Natural killer cell (primary cell): Measurements from ENCODE around the gene MRPS33. TPM values are rescaled to one million over a fixed set of nuclear protein-coding genes. Genes with fewer than 3 reads are reported as not detected.
A peak's percentile ranks its signal among the peaks of the same experiment; 100 is the strongest.
"Not testable (repeated sequence)": the region's sequence is repeated elsewhere in the genome, so short reads cannot be mapped to it uniquely, and the experiment has no call there.

ENCODE experiments used
- ATAC-seq, 3 donors: fragments of 150-1000 bp in 2 of 3; fragments of 200-7000 bp in 1 of 3; cut with Tn5 transposase; 1 replicate in 1 of 3; 2 replicates in 2 of 3; pipeline ENCODE4 v1.10.0; 2021; ENCODE audit warnings: mild to moderate bottlenecking in 2 of 3, moderate library complexity in 2 of 3
- DNase-seq, 2 donors: peaks; one replicate each; pipeline versions ENCODE4 v3.0.0 to v3.0.0-alpha.2; 2013 to 2021; ENCODE audit warnings: mixed read lengths in 1 of 2
- H3K27ac ChIP-seq: one replicate; pipeline ENCODE4 v1.5.1; 2013; ENCODE audit warnings: mild to moderate bottlenecking, low read length
- H3K27me3 ChIP-seq: one replicate; pipeline ENCODE4 v1.6.1; 2013; ENCODE audit warnings: low read length; ENCODE audit not compliant: control insufficient read depth, insufficient read depth
- H3K36me3 ChIP-seq: one replicate; pipeline ENCODE4 v1.6.1; 2013; ENCODE audit warnings: low read length; ENCODE audit not compliant: control insufficient read depth, insufficient read depth
- H3K4me1 ChIP-seq: one replicate; pipeline ENCODE4 v1.6.1; 2013; ENCODE audit warnings: low read length; ENCODE audit not compliant: control insufficient read depth, insufficient read depth
- H3K4me3 ChIP-seq: one replicate; pipeline ENCODE4 v1.5.1; 2013; ENCODE audit warnings: low read length
- H3K9me3 ChIP-seq: one replicate; pipeline ENCODE4 v1.6.1; 2013; ENCODE audit warnings: low read length; ENCODE audit not compliant: control insufficient read depth, insufficient read depth
- H3K27ac Mint-ChIP-seq, 2 donors: one replicate each; pipeline ENCODE4 v1.8.0; 2022; ENCODE audit warnings: mild to moderate bottlenecking in 2 of 2, mixed read lengths in 2 of 2, moderate library complexity in 1 of 2
- H3K27me3 Mint-ChIP-seq, 2 donors: one replicate each; pipeline ENCODE4 v1.8.0; 2022; ENCODE audit warnings: low read depth in 2 of 2, mixed read lengths in 2 of 2
- H3K36me3 Mint-ChIP-seq: one replicate; pipeline ENCODE4 v1.8.0; 2022; ENCODE audit warnings: mixed read lengths
- H3K4me1 Mint-ChIP-seq, 2 donors: one replicate each; pipeline ENCODE4 v1.8.0; 2022; ENCODE audit warnings: mixed read lengths in 2 of 2
- H3K4me3 Mint-ChIP-seq: one replicate; pipeline ENCODE4 v1.8.0; 2022; ENCODE audit warnings: mild to moderate bottlenecking, moderate library complexity, mixed read lengths
- H3K9me3 Mint-ChIP-seq, 2 donors: one replicate each; pipeline ENCODE4 v1.8.0; 2022; ENCODE audit warnings: mixed read lengths in 2 of 2
- WGBS: methylation state at CpG from one replicate; pipeline ENCODE4 v1.1.7; 2013; ENCODE audit warnings: missing lambda C conversion rate; ENCODE audit not compliant: insufficient coverage; 5-methylcytosine and 5-hydroxymethylcytosine counted together
- intact Hi-C: fragments of 100-400 bp; cut with micrococcal nuclease; formaldehyde crosslinking; loops from one replicate; pipeline ENCODE4 v1.14.2; 2022
- total RNA-seq, 4 donors: library from RNA; stranded (reverse); fragments of 120-200 nt in 1 of 4; gene quantifications; one replicate each; pipeline versions ENCODE4 v1.2.3 to v1.2.4, GENCODE V29; 2013 to 2022
- TF ChIP-seq, protein P1 (sequence below): fragments of 200-600 bp; IDR thresholded peaks from one replicate; pipeline ENCODE4 v1.8.0; 2022; ENCODE audit warnings: antibody characterized with exemption

Gene MRPS33
- total RNA-seq, 3 donors from 2014 or later (not counting 1 experiment from before 2014, with no cell fraction given): 12.8 to 14.1 (median 13.7) TPM

DNA sequence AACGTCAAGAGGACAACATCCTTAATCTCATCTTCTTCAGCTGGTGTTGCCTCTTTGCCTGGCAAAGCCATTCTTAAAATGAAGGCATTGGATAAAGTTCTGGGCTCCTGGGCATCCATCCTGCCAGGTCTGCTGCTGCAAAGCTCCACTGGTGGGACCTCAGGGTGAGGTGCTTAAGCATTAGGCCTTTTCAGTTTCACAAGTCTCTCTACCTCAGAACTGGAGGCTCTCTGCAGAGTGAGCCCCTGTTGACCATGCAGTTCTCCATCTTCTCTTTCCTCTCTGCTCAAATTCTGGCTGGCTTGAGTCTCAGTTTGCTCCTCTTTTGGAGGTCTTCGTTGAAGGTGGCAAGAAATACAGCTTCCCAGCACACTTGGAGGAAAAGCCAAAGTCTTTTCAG, 47.3 kb downstream of the MRPS33 start:
- H3K27me3 ChIP-seq: no peaks in the 10 kb centered on the region
- intact Hi-C loops: no loop called here
- no peaks in the 10 kb centered on the region for H3K4me1 ChIP-seq
- Mint-ChIP-seq H3K9me3 (no peaks in the 10 kb centered on the region), H3K36me3 (no peaks in the 10 kb centered on the region), H3K27me3 (peaks cover 3 to 15% of the 10 kb centered on the region in 2 donors), H3K27ac (no peak overlapping the region), H3K4me1 (no peaks in the 10 kb centered on the region), H3K4me3 (no peak overlapping the region)
- H3K27ac ChIP-seq: no peak overlapping the region
- DNase-seq: no peak
- ATAC-seq: no peak
- H3K9me3 ChIP-seq: no peaks in the 10 kb centered on the region
- no peak overlapping the region for H3K4me3 ChIP-seq
- TF ChIP-seq, protein P1, sequence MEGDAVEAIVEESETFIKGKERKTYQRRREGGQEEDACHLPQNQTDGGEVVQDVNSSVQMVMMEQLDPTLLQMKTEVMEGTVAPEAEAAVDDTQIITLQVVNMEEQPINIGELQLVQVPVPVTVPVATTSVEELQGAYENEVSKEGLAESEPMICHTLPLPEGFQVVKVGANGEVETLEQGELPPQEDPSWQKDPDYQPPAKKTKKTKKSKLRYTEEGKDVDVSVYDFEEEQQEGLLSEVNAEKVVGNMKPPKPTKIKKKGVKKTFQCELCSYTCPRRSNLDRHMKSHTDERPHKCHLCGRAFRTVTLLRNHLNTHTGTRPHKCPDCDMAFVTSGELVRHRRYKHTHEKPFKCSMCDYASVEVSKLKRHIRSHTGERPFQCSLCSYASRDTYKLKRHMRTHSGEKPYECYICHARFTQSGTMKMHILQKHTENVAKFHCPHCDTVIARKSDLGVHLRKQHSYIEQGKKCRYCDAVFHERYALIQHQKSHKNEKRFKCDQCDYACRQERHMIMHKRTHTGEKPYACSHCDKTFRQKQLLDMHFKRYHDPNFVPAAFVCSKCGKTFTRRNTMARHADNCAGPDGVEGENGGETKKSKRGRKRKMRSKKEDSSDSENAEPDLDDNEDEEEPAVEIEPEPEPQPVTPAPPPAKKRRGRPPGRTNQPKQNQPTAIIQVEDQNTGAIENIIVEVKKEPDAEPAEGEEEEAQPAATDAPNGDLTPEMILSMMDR: no peak
- 92% methylated on average over 2 of the region's 2 CpGs for WGBS
- H3K36me3 ChIP-seq: no peaks in the 10 kb centered on the region

DNA sequence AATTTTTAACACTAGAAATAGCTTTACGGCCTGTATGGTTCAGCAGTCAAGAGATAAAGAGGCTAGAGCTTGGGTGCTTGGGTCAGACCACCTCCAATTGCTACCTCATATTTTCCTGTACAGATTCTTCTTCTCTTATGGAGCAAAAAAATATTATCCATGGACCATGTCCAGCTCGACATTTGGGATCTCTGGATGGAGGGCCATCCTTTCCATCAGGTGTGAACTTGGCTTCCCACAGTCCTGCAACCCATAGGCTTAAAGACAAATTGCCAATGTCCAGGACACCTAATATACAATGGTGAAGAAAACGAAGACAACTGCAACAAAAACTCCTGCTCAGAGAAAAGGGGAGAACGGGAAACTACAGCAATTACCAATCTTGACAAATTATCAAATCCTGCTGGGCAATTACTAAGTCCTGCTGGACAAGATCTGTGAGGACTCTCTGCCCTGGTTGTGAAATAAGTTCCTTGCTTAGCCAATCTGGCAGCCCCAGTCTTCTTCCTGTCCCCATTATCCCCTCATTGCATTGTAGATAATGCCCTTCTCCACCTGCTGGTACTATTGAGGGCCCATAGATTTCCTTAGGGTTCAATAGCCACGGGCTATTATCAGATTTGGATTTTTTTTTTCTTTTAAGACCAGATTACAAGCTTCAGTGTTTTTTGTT, 48.1 kb downstream of the MRPS33 start:
- Histone ChIP-seq H3K4me1 (no peaks in the 10 kb centered on the region), H3K9me3 (no peaks in the 10 kb centered on the region), H3K27ac (no peak overlapping the region), H3K4me3 (no peak overlapping the region), H3K36me3 (no peaks in the 10 kb centered on the region), H3K27me3 (no peaks in the 10 kb centered on the region)
- 59% methylated on average over 4 of the region's 5 CpGs for WGBS
- ATAC-seq: no peak
- Mint-ChIP-seq H3K9me3 (no peaks in the 10 kb centered on the region), H3K4me1 (no peaks in the 10 kb centered on the region), H3K4me3 (no peak overlapping the region), H3K27ac (no peak overlapping the region), H3K36me3 (no peaks in the 10 kb centered on the region), H3K27me3 (peaks cover 7 to 21% of the 10 kb centered on the region in 2 donors)
- intact Hi-C loops: no loop called here
- TF ChIP-seq, protein P1: no peak
- peak in 1 of 2 donors; percentile 10 for DNase-seq

DNA sequence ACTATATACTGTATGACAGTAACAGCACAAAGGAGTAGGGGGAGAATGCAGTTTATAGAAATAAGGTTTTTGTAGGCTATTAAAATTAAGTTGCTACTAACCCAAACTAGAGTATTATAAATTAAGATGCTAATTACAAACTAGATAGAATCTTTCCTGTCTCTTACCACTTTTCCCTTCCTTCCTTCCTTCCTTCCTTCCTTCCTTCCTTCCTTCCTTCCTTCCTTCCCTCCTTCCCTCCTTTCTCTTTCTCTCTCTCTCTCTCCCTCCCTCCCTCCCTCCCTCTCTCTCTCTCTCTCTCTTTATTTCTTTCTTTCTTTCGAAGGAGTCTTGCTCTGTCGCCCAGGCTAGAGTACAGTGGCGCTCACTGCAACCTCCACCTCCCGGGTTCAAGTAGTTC, 53.6 kb downstream of the MRPS33 start:
- Histone ChIP-seq H3K36me3 (no peaks in the 10 kb centered on the region), H3K9me3 (no peaks in the 10 kb centered on the region), H3K27me3 (no peaks in the 10 kb centered on the region), H3K4me3 (no peak overlapping the region), H3K4me1 (no peaks in the 10 kb centered on the region), H3K27ac (no peak overlapping the region)
- 90% methylated on average over 4 of the region's 4 CpGs for WGBS
- TF ChIP-seq, protein P1: no peak
- Mint-ChIP-seq H3K36me3 (no peaks in the 10 kb centered on the region), H3K9me3 (no peaks in the 10 kb centered on the region), H3K27ac (no peak overlapping the region), H3K27me3 (peaks cover 6 to 15% of the 10 kb centered on the region in 2 donors), H3K4me3 (no peak overlapping the region), H3K4me1 (no peaks in the 10 kb centered on the region)
- DNase-seq (no peak), ATAC-seq (no peak)
- intact Hi-C loops: no loop called here

DNA sequence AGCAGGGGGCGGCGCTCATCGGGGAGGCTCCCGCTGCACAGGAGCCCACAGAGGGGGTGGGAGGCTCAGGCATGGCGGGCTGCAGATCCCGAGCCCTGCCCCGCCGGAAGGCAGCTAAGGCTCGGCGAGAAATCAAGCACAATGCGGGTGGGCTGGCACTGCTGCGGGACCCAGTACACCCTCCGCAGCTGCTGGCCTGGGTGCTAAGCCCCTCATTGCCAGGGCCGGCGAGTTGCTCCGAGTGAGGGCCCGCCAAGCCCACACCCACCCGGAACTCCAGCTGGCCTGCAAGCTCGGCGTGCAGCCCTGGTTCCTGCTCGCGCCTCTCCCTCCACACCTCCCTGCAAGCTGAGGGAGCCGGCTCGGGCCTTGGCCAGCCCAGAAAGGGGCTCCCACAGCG, 57.8 kb downstream of the MRPS33 start:
- DNase-seq, H3K4me1 ChIP-seq, H3K9me3 ChIP-seq, H3K4me3 Mint-ChIP-seq, ATAC-seq, H3K4me1 Mint-ChIP-seq, H3K9me3 Mint-ChIP-seq, intact Hi-C loops, H3K27ac Mint-ChIP-seq, H3K27me3 Mint-ChIP-seq, H3K4me3 ChIP-seq, H3K27me3 ChIP-seq, H3K36me3 Mint-ChIP-seq, H3K36me3 ChIP-seq, H3K27ac ChIP-seq: not testable (repeated sequence)
- 97% methylated on average over 25 of the region's 25 CpGs for WGBS

Other genes starting within 250 kb of the MRPS33 start
- 10 to 100 TPM; 54.3 to 67.7 (median 64.1) TPM for gene BRAF, start 90.0 kb downstream of the MRPS33 start, total RNA-seq
- gene TMEM178B, start 59.1 kb upstream of the MRPS33 start, total RNA-seq: not detected